Peyer's patch (tissue), 4 donors: Measurements from ENCODE around the gene MACROD2.

Source experiments
- POLR2A ChIP-seq, 2 donors: fragments of 450-650 bp; IDR thresholded peaks; one replicate each; pipeline ENCODE4 v1.5.1; 2017; ENCODE audit warnings: antibody characterized with exemption in 2 of 2, mild to moderate bottlenecking in 2 of 2, moderate library complexity in 2 of 2
- TF ChIP-seq, protein P1 (sequence below), 6 experiments: fragments of 450-650 bp in 4 of 6; fragments of 200-600 bp in 2 of 6; sonication (generic) in 1 of 6; IDR thresholded peaks; one replicate each; pipeline ENCODE4 v1.5.1; 2017 to 2019; ENCODE audit warnings: antibody characterized with exemption in 6 of 6, mild to moderate bottlenecking in 3 of 6, moderate library complexity in 1 of 6

GRCh38 chr20:15739035-15739434 is 1743.7 kb downstream of the MACROD2 start:
- TF ChIP-seq, protein P1, sequence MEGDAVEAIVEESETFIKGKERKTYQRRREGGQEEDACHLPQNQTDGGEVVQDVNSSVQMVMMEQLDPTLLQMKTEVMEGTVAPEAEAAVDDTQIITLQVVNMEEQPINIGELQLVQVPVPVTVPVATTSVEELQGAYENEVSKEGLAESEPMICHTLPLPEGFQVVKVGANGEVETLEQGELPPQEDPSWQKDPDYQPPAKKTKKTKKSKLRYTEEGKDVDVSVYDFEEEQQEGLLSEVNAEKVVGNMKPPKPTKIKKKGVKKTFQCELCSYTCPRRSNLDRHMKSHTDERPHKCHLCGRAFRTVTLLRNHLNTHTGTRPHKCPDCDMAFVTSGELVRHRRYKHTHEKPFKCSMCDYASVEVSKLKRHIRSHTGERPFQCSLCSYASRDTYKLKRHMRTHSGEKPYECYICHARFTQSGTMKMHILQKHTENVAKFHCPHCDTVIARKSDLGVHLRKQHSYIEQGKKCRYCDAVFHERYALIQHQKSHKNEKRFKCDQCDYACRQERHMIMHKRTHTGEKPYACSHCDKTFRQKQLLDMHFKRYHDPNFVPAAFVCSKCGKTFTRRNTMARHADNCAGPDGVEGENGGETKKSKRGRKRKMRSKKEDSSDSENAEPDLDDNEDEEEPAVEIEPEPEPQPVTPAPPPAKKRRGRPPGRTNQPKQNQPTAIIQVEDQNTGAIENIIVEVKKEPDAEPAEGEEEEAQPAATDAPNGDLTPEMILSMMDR (IDR thresholded peaks at IDR 0.05): no peak
- no peak for TF ChIP-seq POLR2A (IDR thresholded peaks at IDR 0.05)
